ENCODE measurements around the gene TEAD2.

DNA sequence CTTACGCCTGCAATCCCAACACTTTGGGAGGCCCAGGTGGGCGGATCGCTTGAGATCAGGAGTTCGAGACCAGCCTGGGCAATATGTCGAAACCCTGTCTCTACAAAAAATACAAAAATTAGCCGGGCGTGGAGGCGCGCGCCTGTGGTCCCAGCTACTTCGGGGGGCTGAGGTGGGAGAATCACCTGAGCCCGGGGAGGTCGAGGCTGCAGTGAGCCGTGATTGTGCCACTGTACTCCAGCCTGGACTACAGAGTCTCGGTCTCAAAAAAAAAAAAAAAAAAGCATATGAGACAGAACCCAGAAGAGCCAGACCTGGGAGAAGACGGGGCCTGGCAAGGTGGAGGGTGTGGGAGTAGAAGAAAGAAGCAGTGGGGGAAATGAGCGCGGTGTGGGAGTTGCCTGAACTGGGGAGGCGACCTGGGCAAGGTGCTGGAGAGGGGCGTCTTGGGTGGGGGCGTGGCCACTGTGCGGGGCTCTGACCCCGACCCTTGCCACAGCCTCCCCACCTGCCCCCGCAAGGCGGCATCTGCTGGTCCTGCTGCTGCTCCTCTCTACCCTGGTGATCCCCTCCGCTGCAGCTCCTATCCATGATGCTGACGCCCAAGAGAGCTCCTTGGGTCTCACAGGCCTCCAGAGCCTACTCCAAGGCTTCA is 2.0 kb upstream of the TEAD2 start:
- TF ChIP-seq, protein P1, sequence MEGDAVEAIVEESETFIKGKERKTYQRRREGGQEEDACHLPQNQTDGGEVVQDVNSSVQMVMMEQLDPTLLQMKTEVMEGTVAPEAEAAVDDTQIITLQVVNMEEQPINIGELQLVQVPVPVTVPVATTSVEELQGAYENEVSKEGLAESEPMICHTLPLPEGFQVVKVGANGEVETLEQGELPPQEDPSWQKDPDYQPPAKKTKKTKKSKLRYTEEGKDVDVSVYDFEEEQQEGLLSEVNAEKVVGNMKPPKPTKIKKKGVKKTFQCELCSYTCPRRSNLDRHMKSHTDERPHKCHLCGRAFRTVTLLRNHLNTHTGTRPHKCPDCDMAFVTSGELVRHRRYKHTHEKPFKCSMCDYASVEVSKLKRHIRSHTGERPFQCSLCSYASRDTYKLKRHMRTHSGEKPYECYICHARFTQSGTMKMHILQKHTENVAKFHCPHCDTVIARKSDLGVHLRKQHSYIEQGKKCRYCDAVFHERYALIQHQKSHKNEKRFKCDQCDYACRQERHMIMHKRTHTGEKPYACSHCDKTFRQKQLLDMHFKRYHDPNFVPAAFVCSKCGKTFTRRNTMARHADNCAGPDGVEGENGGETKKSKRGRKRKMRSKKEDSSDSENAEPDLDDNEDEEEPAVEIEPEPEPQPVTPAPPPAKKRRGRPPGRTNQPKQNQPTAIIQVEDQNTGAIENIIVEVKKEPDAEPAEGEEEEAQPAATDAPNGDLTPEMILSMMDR (IDR thresholded peaks at IDR 0.05), result no peak
- no peak for TF ChIP-seq POLR2A (IDR thresholded peaks at IDR 0.05)

All from esophagus squamous epithelium (tissue), 4 donors.